Neural crest cell (in vitro differentiated cells): ENCODE data around the gene RPH3AL. TPM values are rescaled to one million over a fixed set of nuclear protein-coding genes. Genes with fewer than 3 reads are reported as not detected.

Experiments
- DNase-seq: peaks from one replicate; pipeline ENCODE4 v3.0.0; 2021; ENCODE audit warnings: low read depth, mixed read lengths, low spot score
- H3K27ac Mint-ChIP-seq: one replicate; pipeline ENCODE4 v1.8.0; 2021; ENCODE audit warnings: mild to moderate bottlenecking, mixed read lengths; ENCODE audit not compliant: unreplicated experiment
- H3K27me3 Mint-ChIP-seq: 2 replicates; pipeline ENCODE4 v1.8.0; 2021; ENCODE audit warnings: low read depth, mild to moderate bottlenecking, mixed read lengths
- H3K36me3 Mint-ChIP-seq: 2 replicates; pipeline ENCODE4 v1.8.0; 2021; ENCODE audit warnings: low read depth, mild to moderate bottlenecking, mixed read lengths
- H3K4me1 Mint-ChIP-seq: 2 replicates; pipeline ENCODE4 v1.8.0; 2021; ENCODE audit warnings: mixed read lengths
- H3K4me3 Mint-ChIP-seq: one replicate; pipeline ENCODE4 v1.8.0; 2021; ENCODE audit warnings: mild to moderate bottlenecking, mixed read lengths
- H3K9me3 Mint-ChIP-seq: 2 replicates; pipeline ENCODE4 v1.8.0; 2021; ENCODE audit warnings: mixed read lengths
- total RNA-seq: library from RNA; stranded (reverse); gene quantifications from 2 replicates; pipeline ENCODE4 v1.2.1, GENCODE V29; 2021
- TF ChIP-seq, protein P1 (sequence below): fragments of 200-600 bp; sonication (generic); conservative IDR thresholded peaks from 2 replicates; pipeline ENCODE4 v1.5.0; 2021; ENCODE audit warnings: antibody characterized with exemption, mild to moderate bottlenecking

RPH3AL gene
- total RNA-seq, 1 donor from 2014 or later: 1.9 TPM

DNA sequence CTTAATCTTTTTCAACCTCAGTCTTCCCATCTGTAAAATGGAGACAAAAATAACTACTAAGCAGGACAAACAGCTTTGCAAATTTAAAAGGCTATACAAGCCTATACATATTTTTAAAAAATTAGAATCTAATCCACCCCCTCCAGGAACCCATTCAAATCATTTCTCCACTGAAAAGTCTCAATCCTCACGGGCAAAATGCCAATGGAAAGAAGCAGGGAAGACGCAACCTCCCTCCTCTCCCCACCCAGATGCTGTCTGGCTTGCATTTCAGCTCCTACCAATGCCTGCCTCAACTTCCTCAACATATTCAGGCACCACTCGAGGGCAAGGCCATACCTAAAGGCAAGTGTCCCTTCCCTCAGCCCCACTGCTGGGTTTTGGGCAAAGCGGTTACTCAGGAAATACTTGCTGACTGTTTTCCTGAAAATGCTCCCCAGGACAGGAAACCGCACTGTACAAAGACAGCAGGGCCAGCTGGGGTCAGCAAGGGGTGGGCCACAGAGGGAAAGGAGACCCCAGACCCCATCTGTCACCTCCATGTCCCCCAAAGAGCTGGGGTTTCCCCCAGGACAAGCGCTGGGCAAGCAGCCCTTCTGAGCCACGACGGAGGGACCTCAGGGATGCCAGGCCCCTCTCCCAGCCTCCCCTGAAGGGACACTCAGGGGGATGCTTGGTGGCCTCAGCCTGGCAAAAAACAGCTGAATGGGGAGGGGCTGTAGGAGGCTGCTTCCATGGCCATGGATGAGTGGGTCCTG lies 123.5 kb downstream of the RPH3AL start:
- Mint-ChIP-seq H3K27ac (no peak overlapping the region), H3K27me3 (no peaks in the 10 kb centered on the region), H3K4me1 (peaks cover 4% of the 10 kb centered on the region), H3K9me3 (no peaks in the 10 kb centered on the region), H3K4me3 (no peak overlapping the region), H3K36me3 (no peaks in the 10 kb centered on the region)
- DNase-seq: no peak
- TF ChIP-seq, protein P1, sequence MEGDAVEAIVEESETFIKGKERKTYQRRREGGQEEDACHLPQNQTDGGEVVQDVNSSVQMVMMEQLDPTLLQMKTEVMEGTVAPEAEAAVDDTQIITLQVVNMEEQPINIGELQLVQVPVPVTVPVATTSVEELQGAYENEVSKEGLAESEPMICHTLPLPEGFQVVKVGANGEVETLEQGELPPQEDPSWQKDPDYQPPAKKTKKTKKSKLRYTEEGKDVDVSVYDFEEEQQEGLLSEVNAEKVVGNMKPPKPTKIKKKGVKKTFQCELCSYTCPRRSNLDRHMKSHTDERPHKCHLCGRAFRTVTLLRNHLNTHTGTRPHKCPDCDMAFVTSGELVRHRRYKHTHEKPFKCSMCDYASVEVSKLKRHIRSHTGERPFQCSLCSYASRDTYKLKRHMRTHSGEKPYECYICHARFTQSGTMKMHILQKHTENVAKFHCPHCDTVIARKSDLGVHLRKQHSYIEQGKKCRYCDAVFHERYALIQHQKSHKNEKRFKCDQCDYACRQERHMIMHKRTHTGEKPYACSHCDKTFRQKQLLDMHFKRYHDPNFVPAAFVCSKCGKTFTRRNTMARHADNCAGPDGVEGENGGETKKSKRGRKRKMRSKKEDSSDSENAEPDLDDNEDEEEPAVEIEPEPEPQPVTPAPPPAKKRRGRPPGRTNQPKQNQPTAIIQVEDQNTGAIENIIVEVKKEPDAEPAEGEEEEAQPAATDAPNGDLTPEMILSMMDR: no peak

DNA sequence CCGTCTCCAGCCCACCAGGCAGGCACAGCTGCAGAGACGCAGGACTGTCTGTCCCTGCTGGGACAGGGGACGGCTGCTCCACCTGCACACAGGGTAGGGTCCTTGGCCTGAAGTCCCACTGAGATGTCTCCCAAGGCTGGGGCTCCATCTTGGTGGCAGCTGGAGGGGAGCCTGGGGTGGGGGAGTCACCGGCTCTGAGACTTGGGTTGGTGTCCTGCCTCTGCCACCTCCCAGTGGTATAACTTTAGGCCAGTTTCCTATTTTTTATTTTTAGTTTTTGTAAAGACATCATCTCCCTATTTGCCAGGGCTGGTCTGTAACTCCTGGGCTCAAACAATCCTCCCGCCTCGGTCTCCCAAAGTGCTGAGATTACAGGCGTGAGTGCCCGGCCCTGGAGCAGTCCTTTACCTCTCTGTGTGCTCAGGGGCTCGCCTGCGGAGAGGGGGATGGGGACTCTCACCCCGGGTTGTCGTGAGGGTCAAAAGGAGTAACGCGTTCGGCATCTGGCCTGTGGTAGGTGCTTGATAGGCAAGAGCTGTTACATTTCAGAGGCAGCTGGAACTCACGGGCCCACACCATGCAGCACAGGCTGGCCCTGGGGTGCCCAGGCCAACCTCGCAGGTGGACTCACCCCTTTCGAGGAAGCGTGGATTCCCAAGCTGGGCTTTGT lies 124.5 kb downstream of the RPH3AL start:
- H3K27ac Mint-ChIP-seq: no peak overlapping the region
- H3K36me3 Mint-ChIP-seq: no peaks in the 10 kb centered on the region
- no peaks in the 10 kb centered on the region for H3K27me3 Mint-ChIP-seq
- no peak overlapping the region for H3K4me3 Mint-ChIP-seq
- no peaks in the 10 kb centered on the region for H3K9me3 Mint-ChIP-seq
- TF ChIP-seq, protein P1: no peak
- peaks cover 4% of the 10 kb centered on the region for H3K4me1 Mint-ChIP-seq
- DNase-seq: no peak

DNA sequence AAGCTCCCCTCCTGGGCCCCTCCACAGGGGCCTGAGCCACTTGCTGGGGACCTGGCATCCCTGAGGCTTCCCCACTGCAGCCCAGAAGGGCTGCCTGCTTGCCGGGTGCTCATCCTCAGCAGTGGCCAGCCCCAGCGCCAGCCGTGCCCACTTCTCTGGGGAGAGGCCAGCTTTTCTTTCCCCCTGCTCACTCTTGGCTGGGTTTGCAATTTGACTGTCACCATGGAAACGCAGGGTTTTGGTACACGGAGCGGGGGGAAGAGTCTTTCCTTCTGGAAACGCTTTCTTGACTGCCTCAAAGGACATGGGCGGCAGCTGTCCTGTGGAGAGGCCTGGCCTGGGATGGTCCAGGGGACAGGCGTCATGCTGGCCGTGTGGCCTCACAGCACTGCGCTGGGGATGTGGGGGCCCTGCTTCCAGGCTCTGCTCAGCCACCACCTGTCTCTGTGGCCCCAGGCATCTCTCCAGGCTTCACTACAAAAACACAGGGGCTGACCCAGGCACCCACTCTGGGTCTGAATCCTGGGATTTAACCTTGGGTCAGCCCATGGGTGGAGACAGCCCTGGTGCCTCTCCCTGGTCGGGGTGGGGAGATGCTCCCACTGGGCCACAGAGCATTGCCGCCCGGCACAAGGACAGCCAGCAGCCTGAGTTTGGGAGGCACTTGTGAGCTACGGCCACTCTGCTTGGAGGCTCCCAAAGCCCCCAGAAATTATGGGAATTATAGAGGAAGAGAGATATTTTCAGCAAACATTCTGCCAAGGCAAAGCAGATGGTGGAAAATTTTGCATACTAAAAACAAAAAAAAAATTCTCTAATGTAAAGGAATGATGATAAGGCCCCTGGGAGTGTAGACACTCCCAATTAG lies 125.3 kb downstream of the RPH3AL start:
- no peak overlapping the region for H3K27ac Mint-ChIP-seq

DNA sequence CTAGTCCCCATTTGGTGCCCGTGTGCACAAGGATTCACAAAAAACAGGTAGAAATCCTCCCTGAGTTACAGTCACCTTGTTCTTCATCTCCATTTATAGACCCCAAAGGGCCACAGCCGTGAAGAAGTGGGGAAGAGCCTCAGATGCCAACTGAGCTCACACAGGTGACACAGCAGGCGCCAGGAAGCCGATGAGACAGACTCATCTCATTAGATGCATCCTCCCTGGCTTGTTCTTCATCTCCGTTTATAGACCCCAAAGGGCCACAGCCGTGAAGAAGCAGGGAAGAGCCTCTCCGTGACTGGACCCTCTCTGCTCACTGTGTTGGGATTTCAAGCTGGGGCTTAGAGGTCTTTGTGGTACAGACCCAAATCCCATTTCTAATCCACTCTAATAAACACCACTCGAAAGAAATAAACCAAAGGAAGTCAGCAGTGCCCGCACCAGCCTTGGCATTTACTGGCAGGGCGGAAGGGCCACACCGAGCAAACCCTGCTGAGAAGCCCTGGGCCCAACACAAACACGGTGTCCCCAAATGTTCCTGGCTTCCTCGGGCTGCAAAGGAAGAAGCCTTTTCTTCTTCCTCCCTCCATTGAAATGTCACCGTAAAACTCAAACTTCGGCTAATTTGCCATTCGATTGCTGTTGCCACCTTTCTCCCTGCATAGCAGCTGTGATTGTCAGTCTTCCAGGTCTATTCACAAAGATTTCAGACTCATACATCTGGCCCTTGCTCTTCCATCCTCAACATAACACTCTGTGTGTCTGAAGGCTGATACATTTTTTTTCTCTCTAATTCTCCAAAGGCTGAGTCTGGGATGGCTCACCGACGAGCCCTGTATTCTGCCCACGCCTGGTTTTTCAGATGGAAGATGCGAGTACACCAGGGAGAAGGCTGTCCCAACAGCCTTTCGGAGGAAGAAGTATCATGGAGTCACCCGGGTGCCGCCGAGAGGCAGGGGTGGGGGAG lies 126.2 kb downstream of the RPH3AL start:
- no peak for DNase-seq
- no peaks in the 10 kb centered on the region for H3K27me3 Mint-ChIP-seq
- no peak overlapping the region for H3K4me3 Mint-ChIP-seq
- H3K9me3 Mint-ChIP-seq: no peaks in the 10 kb centered on the region
- H3K4me1 Mint-ChIP-seq: peaks cover 4% of the 10 kb centered on the region
- no peaks in the 10 kb centered on the region for H3K36me3 Mint-ChIP-seq
- TF ChIP-seq, protein P1: no peak
- no peak overlapping the region for H3K27ac Mint-ChIP-seq

More for the DNA sequence above, 125.3 kb downstream of the RPH3AL start:
- H3K9me3 Mint-ChIP-seq: no peaks in the 10 kb centered on the region
- no peak for DNase-seq
- no peak overlapping the region for H3K4me3 Mint-ChIP-seq
- TF ChIP-seq, protein P1: no peak
- H3K36me3 Mint-ChIP-seq: no peaks in the 10 kb centered on the region
- H3K4me1 Mint-ChIP-seq: peaks cover 4% of the 10 kb centered on the region
- H3K27me3 Mint-ChIP-seq: no peaks in the 10 kb centered on the region
